ENCODE measurements around the gene KCTD16.

DNA sequence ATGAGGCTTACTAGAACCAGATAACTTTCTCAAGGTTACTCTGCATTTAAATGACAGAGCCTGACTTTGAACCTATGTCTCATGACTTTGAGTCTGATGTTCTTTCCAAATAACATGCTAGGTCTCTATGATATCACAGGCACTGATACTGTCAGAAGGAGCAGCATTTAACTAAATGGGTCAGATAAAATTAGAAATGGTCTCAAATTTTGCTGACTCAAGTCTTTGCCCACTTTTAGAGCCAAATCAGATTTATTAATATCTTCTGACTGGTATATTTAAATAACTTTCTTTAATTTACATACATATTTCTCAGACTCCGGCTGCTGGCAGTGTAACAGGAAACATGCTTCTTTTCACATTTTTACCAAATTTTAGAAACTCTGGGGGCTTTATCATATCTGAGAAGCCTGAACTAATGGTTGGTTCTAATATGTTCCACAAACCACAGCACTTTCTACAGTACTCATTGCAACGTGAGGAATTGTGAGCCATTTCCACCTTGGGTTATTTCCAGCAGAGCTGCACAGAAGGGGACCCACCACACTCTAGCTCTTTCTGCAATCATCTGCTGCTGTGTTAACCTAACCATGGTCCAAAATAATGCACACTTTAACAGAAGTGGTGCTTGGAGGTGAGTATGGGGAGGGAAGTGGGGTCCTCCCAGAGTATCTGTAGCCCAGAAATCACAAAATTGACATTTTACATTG lies 79.2 kb downstream of the KCTD16 start:
- no peak for TF ChIP-seq POLR2A (IDR thresholded peaks at IDR 0.05)
- TF ChIP-seq CTCF (IDR thresholded peaks at IDR 0.05): no peak

Data from body of pancreas (tissue), 4 donors.